Stimulated activated CD8-positive, alpha-beta memory T cell treated with anti-CD3 and anti-CD28 coated beads, Interleukin-2, amount 100 ng/mL, for 1 hour (primary cell): ENCODE data around the gene SLF2.

Source experiments
- DNase-seq, 2 donors: peaks; one replicate each; pipeline ENCODE4 v3.0.0-alpha.2; 2020; ENCODE audit warnings: low read depth in 2 of 2

Gene SLF2

GRCh38 chr10:100980711-100981110 lies 67.9 kb downstream of the SLF2 start:
- DNase-seq: no peak

- no peak for DNase-seq
These were observed 68.5 kb downstream of the SLF2 start for GRCh38 chr10:100981178-100981772.

GRCh38 chr10:100982916-100983830 lies 70.4 kb downstream of the SLF2 start:
- no peak for DNase-seq

GRCh38 chr10:100983868-100984671 lies 71.3 kb downstream of the SLF2 start:
- DNase-seq: no peak

GRCh38 chr10:100984672-100985177 lies 72.0 kb downstream of the SLF2 start:
- DNase-seq: no peak

GRCh38 chr10:100985336-100985735 lies 72.6 kb downstream of the SLF2 start:
- no peak for DNase-seq

- DNase-seq: no peak
These were observed 73.8 kb downstream of the SLF2 start for GRCh38 chr10:100986623-100986951.

- peak; percentile 56 to 69 for DNase-seq
These were observed 74.4 kb downstream of the SLF2 start, which contains the start of the genes MRPL43 and TWNK for GRCh38 chr10:100986952-100987684. Gene MRPL43 (minus strand): TSS chr10:100987497. CDS start chr10:100987443, 54 bp downstream. Gene TWNK (plus strand): TSS chr10:100987543. CDS start chr10:100988211, 668 bp downstream.

GRCh38 chr10:100987685-100988049 lies 74.9 kb downstream of the SLF2 start:
- no peak for DNase-seq

GRCh38 chr10:100988166-100988565 lies 75.4 kb downstream of the SLF2 start:
- no peak for DNase-seq

GRCh38 chr10:100989088-100989487 lies 76.3 kb downstream of the SLF2 start:
- DNase-seq: no peak

- no peak for DNase-seq
These were observed 81.4 kb downstream of the SLF2 start for GRCh38 chr10:100993986-100994708.

GRCh38 chr10:100995181-100995580 lies 82.4 kb downstream of the SLF2 start:
- DNase-seq: no peak

- DNase-seq: no peak
These were observed 84.1 kb downstream of the SLF2 start for GRCh38 chr10:100996678-100997359.

- DNase-seq: peak; percentile 24 to 52
These were observed 84.8 kb downstream of the SLF2 start for GRCh38 chr10:100997360-100998182.

GRCh38 chr10:100998183-100998990 lies 85.6 kb downstream of the SLF2 start:
- peak in 1 of 2 donors; percentile 41 for DNase-seq

- peak; percentile 50 to 57 for DNase-seq
These were observed 86.4 kb downstream of the SLF2 start for GRCh38 chr10:100998991-100999741.

GRCh38 chr10:100999742-101000126 lies 87.0 kb downstream of the SLF2 start, which contains the start of gene LZTS2:
Gene LZTS2 (plus strand): TSS chr10:100999808. CDS start chr10:101002539, 2,731 bp downstream.
- DNase-seq: no peak
